DND-41 (cell line): ENCODE data around the gene RFX1.

Experiments
- ATAC-seq: fragments of 200-7000 bp; cut with Tn5 transposase; 3 replicates; pipeline ENCODE4 v1.9.1; 2021; ENCODE audit warnings: low read depth; ENCODE audit not compliant: insufficient read depth
- DNase-seq: peaks from one replicate; pipeline ENCODE4 v3.0.0-alpha.2; 2020
- H2AFZ ChIP-seq: 2 replicates; pipeline ENCODE4 v1.6.0; 2012; ENCODE audit warnings: low read depth, low read length
- H3K27ac ChIP-seq: 2 replicates; pipeline ENCODE4 v1.5.1; 2012; ENCODE audit warnings: low read length, inconsistent platforms
- H3K27me3 ChIP-seq: fragments of 200-600 bp; sonication (generic); 2 replicates; pipeline ENCODE4 v1.6.0; 2012; ENCODE audit warnings: low read length, mild to moderate bottlenecking, inconsistent platforms; ENCODE audit not compliant: insufficient read depth, poor library complexity
- H3K36me3 ChIP-seq: 2 replicates; pipeline ENCODE4 v1.5.1; 2012; ENCODE audit warnings: low read length, inconsistent platforms; ENCODE audit not compliant: insufficient read depth
- H3K4me1 ChIP-seq: 2 replicates; pipeline ENCODE4 v1.5.1; 2012; ENCODE audit warnings: mild to moderate bottlenecking, low read length; ENCODE audit not compliant: insufficient read depth
- H3K4me2 ChIP-seq: 2 replicates; pipeline ENCODE4 v1.6.0; 2012; ENCODE audit warnings: mild to moderate bottlenecking, moderate library complexity, low read length, inconsistent platforms; ENCODE audit not compliant: insufficient read depth
- H3K4me3 ChIP-seq, 2 experiments: fragments of 200-600 bp in 1 of 2; shearing (Covaris generic) in 1 of 2; 2 replicates each; pipeline ENCODE4 v1.5.1; 2012 to 2016; ENCODE audit warnings: inconsistent platforms in 2 of 2, low read length in 2 of 2, mild to moderate bottlenecking in 2 of 2, low read depth in 1 of 2, moderate library complexity in 1 of 2
- H3K79me2 ChIP-seq: 2 replicates; pipeline ENCODE4 v1.6.0; 2012; ENCODE audit warnings: low read length, inconsistent platforms; ENCODE audit not compliant: insufficient read depth
- H3K9ac ChIP-seq: 2 replicates; pipeline ENCODE4 v1.6.0; 2012; ENCODE audit warnings: low read depth, mild to moderate bottlenecking, inconsistent platforms, low read length, moderate library complexity
- H3K9me3 ChIP-seq: 2 replicates; pipeline ENCODE4 v1.5.1; 2012; ENCODE audit warnings: low read length, moderate library complexity, mild to moderate bottlenecking, inconsistent platforms; ENCODE audit not compliant: insufficient read depth, severe bottlenecking
- H4K20me1 ChIP-seq: 2 replicates; pipeline ENCODE4 v1.6.0; 2012; ENCODE audit warnings: low read length; ENCODE audit not compliant: insufficient read depth
- EZH2 ChIP-seq: IDR thresholded peaks from 3 replicates; pipeline ENCODE4 v1.6.1; 2012; ENCODE audit warnings: borderline replicate concordance, low read depth, mild to moderate bottlenecking, moderate library complexity, low read length, inconsistent platforms; ENCODE audit not compliant: severe bottlenecking
- TF ChIP-seq, protein P1 (sequence below): IDR thresholded peaks from 2 replicates; pipeline ENCODE4 v1.5.1; 2012; ENCODE audit warnings: borderline replicate concordance, low read length, moderate library complexity, mild to moderate bottlenecking; ENCODE audit not compliant: poor library complexity, severe bottlenecking; ENCODE audit errors: extremely low read depth

Gene RFX1

DNA sequence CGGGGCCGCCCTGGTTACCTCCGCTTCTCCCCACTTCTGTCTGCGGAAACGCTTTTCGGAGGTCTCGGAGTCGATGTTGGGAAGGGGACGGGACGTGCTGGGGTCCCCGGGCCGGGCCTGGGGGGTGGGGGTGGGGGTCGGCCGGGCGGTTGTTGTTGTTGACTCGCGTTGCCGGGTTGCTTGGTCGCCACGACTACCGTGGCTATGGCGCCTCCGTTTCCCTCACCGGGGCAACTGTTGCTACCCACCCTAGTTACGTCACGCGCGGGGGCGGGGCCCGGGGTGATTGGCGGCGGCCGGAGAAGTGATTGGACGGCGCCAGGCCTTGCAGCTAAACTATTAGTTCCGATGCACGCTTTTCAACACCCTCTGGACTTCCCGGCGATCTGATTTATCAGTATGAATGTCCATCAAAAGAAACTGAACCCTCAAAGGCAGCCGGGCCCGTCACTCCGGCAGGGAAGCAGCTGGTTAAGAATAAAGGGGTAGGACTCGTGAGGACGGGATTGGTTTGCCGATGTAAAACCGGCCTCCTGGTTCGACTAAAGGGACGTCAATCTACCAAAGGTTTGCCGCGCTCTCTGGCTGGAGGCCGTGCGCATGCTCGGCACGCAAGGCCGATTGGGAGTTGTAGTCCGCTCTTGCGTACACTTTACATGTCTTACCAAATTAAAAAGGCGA, at the start of gene RFX1:
RFX1 (minus strand) TSS at position 236 of the 681 bp plus-strand sequence. CDS start 12,477 bp downstream, outside the sequence.
- Histone ChIP-seq H3K79me2 (peaks cover 19% of the 10 kb centered on the region), H3K27ac (peak within 1 kb of the TSS; percentile 90)

DNA sequence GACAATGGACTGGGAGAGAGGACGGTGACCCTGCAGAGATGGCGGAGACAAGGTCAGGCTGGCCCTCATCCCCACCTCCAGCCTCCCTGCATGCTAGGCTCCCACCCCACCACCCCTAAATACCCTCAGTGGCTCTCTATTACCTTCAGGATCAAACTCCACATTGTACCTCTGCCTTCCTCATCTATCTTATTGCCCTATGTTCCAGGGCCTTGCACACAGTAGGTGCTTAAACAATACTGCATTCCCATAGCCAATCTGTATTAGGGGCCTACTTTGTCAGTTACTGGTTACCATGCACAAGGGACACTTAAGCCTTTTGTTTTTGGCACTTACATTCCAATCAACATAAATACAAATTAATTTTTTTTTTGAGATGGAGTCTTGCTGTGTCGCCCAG, 49.3 kb upstream of the RFX1 start:
- Histone ChIP-seq H3K4me1 (peaks cover 7% of the 10 kb centered on the region), H3K36me3 (peaks cover 12% of the 10 kb centered on the region), H3K4me3 (no peak overlapping the region), H3K27me3 (no peaks in the 10 kb centered on the region), H3K9ac (no peak overlapping the region), H3K27ac (no peak overlapping the region), H4K20me1 (no peaks in the 10 kb centered on the region), H2AFZ (no peak overlapping the region), H3K9me3 (no peaks in the 10 kb centered on the region), H3K4me2 (no peak overlapping the region), H3K79me2 (no peaks in the 10 kb centered on the region)
- no peak for TF ChIP-seq EZH2
- TF ChIP-seq, protein P1, sequence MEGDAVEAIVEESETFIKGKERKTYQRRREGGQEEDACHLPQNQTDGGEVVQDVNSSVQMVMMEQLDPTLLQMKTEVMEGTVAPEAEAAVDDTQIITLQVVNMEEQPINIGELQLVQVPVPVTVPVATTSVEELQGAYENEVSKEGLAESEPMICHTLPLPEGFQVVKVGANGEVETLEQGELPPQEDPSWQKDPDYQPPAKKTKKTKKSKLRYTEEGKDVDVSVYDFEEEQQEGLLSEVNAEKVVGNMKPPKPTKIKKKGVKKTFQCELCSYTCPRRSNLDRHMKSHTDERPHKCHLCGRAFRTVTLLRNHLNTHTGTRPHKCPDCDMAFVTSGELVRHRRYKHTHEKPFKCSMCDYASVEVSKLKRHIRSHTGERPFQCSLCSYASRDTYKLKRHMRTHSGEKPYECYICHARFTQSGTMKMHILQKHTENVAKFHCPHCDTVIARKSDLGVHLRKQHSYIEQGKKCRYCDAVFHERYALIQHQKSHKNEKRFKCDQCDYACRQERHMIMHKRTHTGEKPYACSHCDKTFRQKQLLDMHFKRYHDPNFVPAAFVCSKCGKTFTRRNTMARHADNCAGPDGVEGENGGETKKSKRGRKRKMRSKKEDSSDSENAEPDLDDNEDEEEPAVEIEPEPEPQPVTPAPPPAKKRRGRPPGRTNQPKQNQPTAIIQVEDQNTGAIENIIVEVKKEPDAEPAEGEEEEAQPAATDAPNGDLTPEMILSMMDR: no peak
- no peak for DNase-seq
- no peak for ATAC-seq

More for the DNA sequence above, at the start of gene RFX1:
- H3K4me1 ChIP-seq: peaks cover 41% of the 10 kb centered on the region
- ATAC-seq: peak; percentile 89
- TF ChIP-seq, protein P1: no peak
- no peak for TF ChIP-seq EZH2
- H2AFZ ChIP-seq: peak within 1 kb of the TSS; percentile 92
- H3K9me3 ChIP-seq: no peaks in the 10 kb centered on the region
- peak within 1 kb of the TSS; percentile 87 for H3K9ac ChIP-seq
- no peaks in the 10 kb centered on the region for H3K27me3 ChIP-seq
- H3K4me2 ChIP-seq: peak within 1 kb of the TSS; percentile 80
- H3K36me3 ChIP-seq: no peaks in the 10 kb centered on the region
- peak within 1 kb of the TSS; percentile 70 to 74; a peak in 3 of 4 replicates for H3K4me3 ChIP-seq
- no peaks in the 10 kb centered on the region for H4K20me1 ChIP-seq
- peak; percentile 100 for DNase-seq

DNA sequence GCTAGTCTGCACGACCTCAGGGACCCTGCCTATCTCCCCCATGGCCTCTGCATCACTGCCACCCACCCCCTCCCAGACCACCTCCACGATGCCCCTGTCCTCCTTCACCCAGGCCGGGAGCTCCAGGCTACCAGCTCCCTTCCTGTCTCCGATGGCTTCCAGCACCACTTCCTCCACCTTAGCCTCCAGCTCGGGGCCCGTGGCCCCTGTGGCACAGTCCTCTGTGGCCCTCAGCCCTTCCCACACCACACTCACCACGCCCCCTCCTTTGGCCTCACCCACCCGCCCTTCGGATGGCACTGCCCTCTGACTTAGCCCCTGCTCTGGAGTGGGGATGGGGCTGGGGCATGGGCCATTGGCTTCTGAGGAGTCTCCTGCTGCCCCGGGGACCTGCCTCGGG, 48.6 kb upstream of the RFX1 start:
- Histone ChIP-seq H3K79me2 (no peaks in the 10 kb centered on the region), H3K36me3 (peaks cover 13% of the 10 kb centered on the region), H3K4me1 (peaks cover 7% of the 10 kb centered on the region), H3K4me2 (no peak overlapping the region), H3K9me3 (no peaks in the 10 kb centered on the region), H3K4me3 (no peak overlapping the region), H3K27me3 (no peaks in the 10 kb centered on the region), H3K9ac (no peak overlapping the region), H3K27ac (no peak overlapping the region), H2AFZ (no peak overlapping the region), H4K20me1 (no peaks in the 10 kb centered on the region)
- TF ChIP-seq, protein P1: no peak
- no peak for TF ChIP-seq EZH2
- no peak for DNase-seq
- ATAC-seq: no peak
